Adrenal gland (tissue), 5 donors: ENCODE results near the gene PSMD2.

Source experiments
- CTCF ChIP-seq, 6 experiments: fragments of 450-650 bp in 4 of 6; fragments of 200-600 bp in 2 of 6; sonication (generic) in 1 of 6; IDR thresholded peaks; 1 replicate in 5 of 6; 2 replicates in 1 of 6; pipeline versions ENCODE4 v1.5.1 to v1.8.0; 2016 to 2021; ENCODE audit warnings: antibody characterized with exemption in 6 of 6, mild to moderate bottlenecking in 2 of 6, moderate library complexity in 1 of 6
- POLR2A ChIP-seq, 2 donors: fragments of 450-650 bp; IDR thresholded peaks; one replicate each; pipeline ENCODE4 v1.6.1; 2017; ENCODE audit warnings: antibody characterized with exemption in 2 of 2, mild to moderate bottlenecking in 2 of 2, moderate library complexity in 1 of 2
- donor health status: DM: no; HTN: no; CAD: no.

GRCh38 chr3:184323696-184324095, 24.7 kb downstream of the PSMD2 start:
- TF ChIP-seq POLR2A (IDR thresholded peaks at IDR 0.05): peak in 1 of 2 donors; percentile 30
- no peak for TF ChIP-seq CTCF (IDR thresholded peaks at IDR 0.05)
